ENCODE results near the gene DDX6. TPM values are rescaled to one million over a fixed set of nuclear protein-coding genes. Genes with fewer than 3 reads are reported as not detected.

The DDX6 gene
- total and polyA plus RNA-seq, 2 of the 8 experiments (the other 6 are each of a cell fraction or from before 2014, with no cell fraction given), result 29.8 to 181 TPM

GRCh38 chr11:118766035-118766434 lies 24.9 kb downstream of the DDX6 start:
- FAIRE-seq, result no peak
- H3K4me2 ChIP-seq (ENCODE audit: insufficient read depth in 1 of 2, low read depth in 2 of 2, low read length in 2 of 2), result no peak overlapping the region
- H3K23ac ChIP-seq (ENCODE audit: insufficient read length), result no peak overlapping the region
- no peak overlapping the region for H3K56ac ChIP-seq (replicated peaks; ENCODE audit: insufficient read length, low read depth, low read length)
- no peak overlapping the region for H2AFZ ChIP-seq (ENCODE audit: low read length)
- H3K9me3 ChIP-seq (ENCODE audit: insufficient read depth in 2 of 2, low read depth in 1 of 2, low read length in 1 of 2), result no peaks in the 10 kb centered on the region
- no peak overlapping the region for H2BK12ac ChIP-seq (ENCODE audit: low read depth, low read length)
- no peak overlapping the region for H4K91ac ChIP-seq (replicated peaks; ENCODE audit: insufficient read length, low read length)
- H4K8ac ChIP-seq (ENCODE audit: extremely low read depth, insufficient read depth, low read length), result no peak overlapping the region
- H2BK5ac ChIP-seq (ENCODE audit: low read depth, low read length), result no peak overlapping the region
- H3K14ac ChIP-seq (ENCODE audit: insufficient read length), result no peak overlapping the region
- H3K4me1 ChIP-seq (replicated peaks in 1 of 4; ENCODE audit: control insufficient read depth in 3 of 4, insufficient read depth in 4 of 4, low read length in 3 of 4), result no peaks in the 10 kb centered on the region
- no peak overlapping the region for H4K5ac ChIP-seq (ENCODE audit: insufficient read length, low read depth, low read length)
- no peak for DNase-seq (ENCODE audit: low read depth in 1 of 2, low spot score in 2 of 2)
- H2AK5ac ChIP-seq (ENCODE audit: low read depth, low read length), result no peak overlapping the region
- no peak overlapping the region for H3K18ac ChIP-seq (ENCODE audit: extremely low read depth, low read length)
- H3K27me3 ChIP-seq (replicated peaks in 1 of 4; ENCODE audit: control insufficient read depth in 3 of 4, extremely low read depth in 1 of 4, insufficient read depth in 3 of 4, low read length in 3 of 4), result no peaks in the 10 kb centered on the region
- H3K36me3 ChIP-seq (ENCODE audit: control insufficient read depth in 2 of 4, insufficient read depth in 4 of 4, low read length in 3 of 4), result peaks cover 6 to 84% (median 41%) of the 10 kb centered on the region in 4 experiments
- no peak overlapping the region for H2BK15ac ChIP-seq (ENCODE audit: low read length)
- no peak overlapping the region for H3K9ac ChIP-seq (replicated peaks in 1 of 4; ENCODE audit: extremely low read depth in 1 of 4, low read depth in 3 of 4, low read length in 3 of 4)
- ChIA-PET POLR2A (ENCODE audit: partially characterized antibody) (interaction anchor here (1.0 to 1.6 kb wide), 2 partner anchors 13 to 25 kb away, joined by 3 to 4 read pairs; partner anchors contain the start of gene DDX6), CTCF (ENCODE audit: partially characterized antibody) (interaction anchor here (0.6 to 2.8 kb wide), 3 partner anchors 76 to 108 kb away, joined by 5 to 20 read pairs (median 6); no protein-coding TSS in a partner anchor)
- no peak overlapping the region for H2BK120ac ChIP-seq (replicated peaks; ENCODE audit: low read depth, low read length)
- WGBS, 2 experiments (ENCODE audit: extremely low coverage in 1 of 2, insufficient coverage in 1 of 2, insufficient read length in 1 of 2, insufficient replicate concordance in 2 of 2, low coverage in 1 of 2, low lambda C conversion rate in 2 of 2, missing lambda C conversion rate in 1 of 2), result 93% methylated on average over 4 of the region's 4 CpGs; no CpG with 5 or more reads in 1 of the 2 experiments
- H3K23me2 ChIP-seq (ENCODE audit: low read depth, low read length), result no peaks in the 10 kb centered on the region
- H3K27ac ChIP-seq (ENCODE audit: low read depth, low read length), result no peak overlapping the region
- no peak overlapping the region for H2BK20ac ChIP-seq (ENCODE audit: low read length)
- H3K4ac ChIP-seq (replicated peaks; ENCODE audit: insufficient read length, low read depth, low read length), result no peak overlapping the region
- peaks cover 0 to 47% of the 10 kb centered on the region in 2 experiments; a peak in 3 of 4 replicates for H3K79me2 ChIP-seq (ENCODE audit: control insufficient read depth in 1 of 2, insufficient read depth in 2 of 2, low read length in 2 of 2)
- peaks cover 10 to 15% of the 10 kb centered on the region in 2 experiments for H4K20me1 ChIP-seq (replicated peaks in 1 of 2; ENCODE audit: control insufficient read depth in 1 of 2, insufficient read depth in 2 of 2, low read length in 2 of 2)
- H3K79me1 ChIP-seq (ENCODE audit: low read depth, low read length), result peaks cover 2% of the 10 kb centered on the region; the same call in 1 of the 2 replicates
- H3K4me3 ChIP-seq (ENCODE audit: extremely low read depth in 1 of 4, insufficient read depth in 2 of 4, low read depth in 3 of 4, low read length in 4 of 4), result no peak overlapping the region
- TF ChIP-seq RNF2 (IDR thresholded peaks at IDR 0.05; ENCODE audit: borderline replicate concordance, low read depth, low read length, missing control alignments, poor library complexity, severe bottlenecking) (no peak), EGR1 (IDR thresholded peaks at IDR 0.05; ENCODE audit: borderline replicate concordance, low read depth, low read length) (no peak), CTCF (IDR thresholded peaks at IDR 0.05; ENCODE audit: control extremely low read depth in 1 of 3, insufficient read depth in 1 of 3, low read depth in 1 of 3, low read length in 3 of 3) (no peak), E2F6 (IDR thresholded peaks at IDR 0.05) (no peak)
- TF ChIP-seq, protein P1, sequence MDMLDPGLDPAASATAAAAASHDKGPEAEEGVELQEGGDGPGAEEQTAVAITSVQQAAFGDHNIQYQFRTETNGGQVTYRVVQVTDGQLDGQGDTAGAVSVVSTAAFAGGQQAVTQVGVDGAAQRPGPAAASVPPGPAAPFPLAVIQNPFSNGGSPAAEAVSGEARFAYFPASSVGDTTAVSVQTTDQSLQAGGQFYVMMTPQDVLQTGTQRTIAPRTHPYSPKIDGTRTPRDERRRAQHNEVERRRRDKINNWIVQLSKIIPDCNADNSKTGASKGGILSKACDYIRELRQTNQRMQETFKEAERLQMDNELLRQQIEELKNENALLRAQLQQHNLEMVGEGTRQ (IDR thresholded peaks at IDR 0.05; ENCODE audit: low read length), result no peak
- TF ChIP-seq, protein P2, sequence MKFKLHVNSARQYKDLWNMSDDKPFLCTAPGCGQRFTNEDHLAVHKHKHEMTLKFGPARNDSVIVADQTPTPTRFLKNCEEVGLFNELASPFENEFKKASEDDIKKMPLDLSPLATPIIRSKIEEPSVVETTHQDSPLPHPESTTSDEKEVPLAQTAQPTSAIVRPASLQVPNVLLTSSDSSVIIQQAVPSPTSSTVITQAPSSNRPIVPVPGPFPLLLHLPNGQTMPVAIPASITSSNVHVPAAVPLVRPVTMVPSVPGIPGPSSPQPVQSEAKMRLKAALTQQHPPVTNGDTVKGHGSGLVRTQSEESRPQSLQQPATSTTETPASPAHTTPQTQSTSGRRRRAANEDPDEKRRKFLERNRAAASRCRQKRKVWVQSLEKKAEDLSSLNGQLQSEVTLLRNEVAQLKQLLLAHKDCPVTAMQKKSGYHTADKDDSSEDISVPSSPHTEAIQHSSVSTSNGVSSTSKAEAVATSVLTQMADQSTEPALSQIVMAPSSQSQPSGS (IDR thresholded peaks at IDR 0.05; ENCODE audit: low read length), result no peak
